GM21717 (cell line): ENCODE measurements around the gene CNGA3.

ENCODE experiments used
- ATAC-seq: cut with Tn5 transposase; IDR thresholded peaks from one replicate; pipeline ENCODE4 v1.9.1; 2021; ENCODE audit warnings: mild to moderate bottlenecking, moderate library complexity; ENCODE audit not compliant: unreplicated experiment

The CNGA3 gene

GRCh38 chr2:98376301-98376910, 30.1 kb downstream of the CNGA3 start:
- no peak for ATAC-seq

GRCh38 chr2:98376996-98377395, 30.7 kb downstream of the CNGA3 start:
- ATAC-seq, result no peak

GRCh38 chr2:98377544-98377943, 31.3 kb downstream of the CNGA3 start:
- no peak for ATAC-seq

- no peak for ATAC-seq
These were observed 31.9 kb downstream of the CNGA3 start for GRCh38 chr2:98378196-98378595.

GRCh38 chr2:98378901-98379300, 32.6 kb downstream of the CNGA3 start:
- no peak for ATAC-seq

- no peak for ATAC-seq
These were observed 33.3 kb downstream of the CNGA3 start for GRCh38 chr2:98379311-98380202.

- no peak for ATAC-seq
These were observed 33.9 kb downstream of the CNGA3 start for GRCh38 chr2:98380203-98380535.

GRCh38 chr2:98381494-98381893, 35.2 kb downstream of the CNGA3 start:
- ATAC-seq, result no peak

- no peak for ATAC-seq
These were observed 35.8 kb downstream of the CNGA3 start for GRCh38 chr2:98382086-98382485.

- no peak for ATAC-seq
These were observed 36.5 kb downstream of the CNGA3 start for GRCh38 chr2:98382739-98383138.

GRCh38 chr2:98383166-98383565, 36.9 kb downstream of the CNGA3 start:
- no peak for ATAC-seq

GRCh38 chr2:98385050-98385699, 38.9 kb downstream of the CNGA3 start:
- no peak for ATAC-seq

GRCh38 chr2:98387478-98387877, 41.2 kb downstream of the CNGA3 start:
- ATAC-seq, result no peak

- no peak for ATAC-seq
These were observed 41.8 kb downstream of the CNGA3 start for GRCh38 chr2:98388081-98388480.

GRCh38 chr2:98388601-98389250, 42.5 kb downstream of the CNGA3 start:
- no peak for ATAC-seq

GRCh38 chr2:98389251-98389605, 43.0 kb downstream of the CNGA3 start:
- ATAC-seq, result no peak

GRCh38 chr2:98390571-98391476, 44.6 kb downstream of the CNGA3 start:
- no peak for ATAC-seq

GRCh38 chr2:98391581-98392270, 45.5 kb downstream of the CNGA3 start:
- no peak for ATAC-seq

GRCh38 chr2:98393354-98393753, 47.1 kb downstream of the CNGA3 start:
- ATAC-seq, result no peak

GRCh38 chr2:98394595-98395153, 48.4 kb downstream of the CNGA3 start:
- ATAC-seq, result no peak
